ENCODE data around the gene MTIF3.

MTIF3 gene

DNA sequence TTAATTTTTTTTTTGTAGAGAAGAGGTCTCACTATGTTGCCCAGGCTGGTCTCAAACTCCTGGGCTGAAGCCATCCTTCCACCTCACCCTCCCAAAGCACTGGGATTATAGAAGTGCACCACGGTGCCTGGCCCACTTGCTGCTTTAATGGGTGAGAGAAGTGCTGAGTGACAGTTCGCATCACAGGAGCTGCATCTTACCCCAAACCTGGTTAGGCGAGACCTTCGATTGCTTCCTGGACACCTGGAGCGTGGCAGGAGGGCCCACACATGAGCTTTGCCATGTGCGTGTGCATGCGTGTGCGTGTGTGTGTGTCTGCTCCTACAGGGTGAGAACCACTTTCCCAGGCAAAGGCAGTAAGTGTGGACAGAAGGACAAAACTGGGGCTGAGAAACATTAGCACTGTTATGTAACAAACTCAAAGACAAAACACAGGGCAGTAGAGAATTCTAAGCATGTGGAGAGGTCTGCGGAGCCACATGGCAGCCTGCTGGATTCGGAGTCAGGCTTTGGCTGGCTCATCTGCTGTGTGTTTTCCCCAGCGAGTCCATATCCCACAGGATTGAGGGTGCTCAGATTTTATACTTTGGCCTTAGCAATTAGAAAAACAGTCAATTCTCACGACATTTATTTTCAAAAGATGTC, 11.7 kb upstream of the MTIF3 start:
- TF ChIP-seq, protein P1, sequence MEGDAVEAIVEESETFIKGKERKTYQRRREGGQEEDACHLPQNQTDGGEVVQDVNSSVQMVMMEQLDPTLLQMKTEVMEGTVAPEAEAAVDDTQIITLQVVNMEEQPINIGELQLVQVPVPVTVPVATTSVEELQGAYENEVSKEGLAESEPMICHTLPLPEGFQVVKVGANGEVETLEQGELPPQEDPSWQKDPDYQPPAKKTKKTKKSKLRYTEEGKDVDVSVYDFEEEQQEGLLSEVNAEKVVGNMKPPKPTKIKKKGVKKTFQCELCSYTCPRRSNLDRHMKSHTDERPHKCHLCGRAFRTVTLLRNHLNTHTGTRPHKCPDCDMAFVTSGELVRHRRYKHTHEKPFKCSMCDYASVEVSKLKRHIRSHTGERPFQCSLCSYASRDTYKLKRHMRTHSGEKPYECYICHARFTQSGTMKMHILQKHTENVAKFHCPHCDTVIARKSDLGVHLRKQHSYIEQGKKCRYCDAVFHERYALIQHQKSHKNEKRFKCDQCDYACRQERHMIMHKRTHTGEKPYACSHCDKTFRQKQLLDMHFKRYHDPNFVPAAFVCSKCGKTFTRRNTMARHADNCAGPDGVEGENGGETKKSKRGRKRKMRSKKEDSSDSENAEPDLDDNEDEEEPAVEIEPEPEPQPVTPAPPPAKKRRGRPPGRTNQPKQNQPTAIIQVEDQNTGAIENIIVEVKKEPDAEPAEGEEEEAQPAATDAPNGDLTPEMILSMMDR (conservative IDR thresholded peaks at IDR 0.05; ENCODE audit: low read length): no peak
- DNase-seq (ENCODE audit: low read depth): peak; percentile 69
- no peak overlapping the region for H3K4me3 ChIP-seq (ENCODE audit: low read length)

- no peak for DNase-seq (ENCODE audit: low read depth)
- no peak overlapping the region for H3K4me3 ChIP-seq (ENCODE audit: low read length)
Measured at GRCh38 chr13:27455331-27455855, 5.0 kb upstream of the MTIF3 start.

DNA sequence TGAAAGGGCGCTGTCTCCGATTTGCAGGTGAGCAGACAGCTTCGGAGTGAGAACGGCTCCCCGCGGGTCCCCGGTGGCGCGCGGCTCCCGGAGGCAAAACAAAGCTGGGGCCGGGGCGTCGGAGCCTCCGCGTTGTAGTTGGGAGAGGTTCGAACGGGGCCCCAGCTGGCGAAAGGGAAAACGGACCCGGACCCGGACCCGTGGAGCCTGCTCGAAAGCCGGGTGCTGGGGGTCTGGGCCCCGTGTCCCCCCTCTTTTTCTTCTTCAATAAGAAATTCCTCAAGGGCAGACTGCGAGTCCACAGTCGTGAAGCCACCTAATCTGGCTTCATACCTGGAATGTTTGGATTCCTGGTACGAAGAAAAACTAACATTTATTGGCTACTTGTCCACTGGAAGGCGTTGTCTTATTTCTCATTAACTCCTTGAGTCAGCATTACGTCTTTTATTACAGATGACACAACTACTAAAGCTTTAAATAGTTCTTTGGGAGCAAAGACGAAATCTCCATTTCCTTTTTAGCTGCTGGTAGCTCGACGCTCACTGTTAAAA, 632 bp upstream of the MTIF3 start:
- TF ChIP-seq, protein P1 (conservative IDR thresholded peaks at IDR 0.05; ENCODE audit: low read length): no peak
- peak overlapping the region; percentile 79 for H3K4me3 ChIP-seq (ENCODE audit: low read length)
- peak; percentile 52 for DNase-seq (ENCODE audit: low read depth)

More at GRCh38 chr13:27455331-27455855, 5.0 kb upstream of the MTIF3 start:
- TF ChIP-seq, protein P1 (conservative IDR thresholded peaks at IDR 0.05; ENCODE audit: low read length): no peak

GRCh38 chr13:27449081-27449603, 1.2 kb downstream of the MTIF3 start:
- no peak for DNase-seq (ENCODE audit: low read depth)
- H3K4me3 ChIP-seq (ENCODE audit: low read length): peak overlapping the region; percentile 79
- TF ChIP-seq, protein P1 (conservative IDR thresholded peaks at IDR 0.05; ENCODE audit: low read length): no peak

GRCh38 chr13:27448308-27448707, 2.1 kb downstream of the MTIF3 start:
- H3K4me3 ChIP-seq (ENCODE audit: low read length): no peak overlapping the region
- TF ChIP-seq, protein P1 (conservative IDR thresholded peaks at IDR 0.05; ENCODE audit: low read length): no peak
- DNase-seq (ENCODE audit: low read depth): no peak

- TF ChIP-seq, protein P1 (conservative IDR thresholded peaks at IDR 0.05; ENCODE audit: low read length): no peak
- no peak overlapping the region for H3K4me3 ChIP-seq (ENCODE audit: low read length)
- DNase-seq (ENCODE audit: low read depth): no peak
Measured at GRCh38 chr13:27446986-27447583, 3.3 kb downstream of the MTIF3 start.
